CD1c-positive myeloid dendritic cell (primary cell): ENCODE results near the gene FRMPD1.
"Not testable (repeated sequence)": the region's sequence is repeated elsewhere in the genome, so short reads cannot be mapped to it uniquely, and the experiment has no call there.

Source experiments
- DNase-seq: peaks from one replicate; pipeline ENCODE4 v3.0.0-alpha.2; 2016; ENCODE audit errors: extremely low spot score

The FRMPD1 gene

DNA sequence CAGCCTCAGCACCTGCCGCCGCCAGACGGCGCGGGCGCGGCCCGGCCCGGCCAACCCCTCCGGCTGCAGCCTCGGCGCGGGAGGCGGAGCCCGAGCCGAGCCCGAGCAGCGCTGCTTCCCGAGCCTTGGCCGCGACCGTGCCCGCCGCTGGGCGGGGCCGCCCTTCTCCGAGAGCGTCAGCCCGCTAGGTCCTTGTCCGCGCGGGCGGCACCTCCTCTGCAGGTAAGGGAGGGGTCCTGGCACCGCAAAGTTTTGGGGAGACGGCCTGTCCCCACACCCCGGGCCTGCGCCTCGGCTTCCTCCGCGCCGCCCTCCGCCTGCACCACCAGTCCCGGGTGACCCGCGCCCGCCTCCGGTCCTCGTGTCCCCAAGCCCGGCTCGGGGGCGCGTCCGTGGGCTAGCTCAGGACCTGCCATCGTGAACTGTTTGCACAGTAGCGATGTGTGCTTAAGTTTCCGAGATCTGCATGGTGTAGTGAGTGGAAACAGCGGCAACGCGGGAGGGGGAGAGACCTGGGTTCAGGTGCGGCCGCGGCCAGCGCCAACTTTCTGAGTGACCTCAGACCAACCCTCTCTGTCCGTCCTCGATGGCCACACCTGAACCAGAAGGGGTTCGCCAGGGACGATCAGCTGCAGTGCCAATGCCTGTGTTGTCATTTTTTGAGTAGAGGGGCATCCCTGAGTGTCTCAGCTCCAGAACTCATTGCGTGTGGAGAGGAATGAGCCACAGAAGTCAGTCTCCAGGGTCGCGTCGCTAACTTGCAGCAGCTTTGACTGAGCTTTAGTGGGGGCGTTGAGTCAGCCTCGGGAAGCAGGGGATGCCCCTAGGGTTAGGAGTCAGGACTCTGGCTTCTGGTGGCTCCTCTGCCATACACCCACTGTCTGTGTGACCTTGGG, at the start of gene FRMPD1:
TSS of gene FRMPD1 (plus strand) at position 82 of the 896 bp plus-strand sequence. CDS start 41,688 bp downstream, outside the sequence.
- DNase-seq: peak; percentile 52

DNA sequence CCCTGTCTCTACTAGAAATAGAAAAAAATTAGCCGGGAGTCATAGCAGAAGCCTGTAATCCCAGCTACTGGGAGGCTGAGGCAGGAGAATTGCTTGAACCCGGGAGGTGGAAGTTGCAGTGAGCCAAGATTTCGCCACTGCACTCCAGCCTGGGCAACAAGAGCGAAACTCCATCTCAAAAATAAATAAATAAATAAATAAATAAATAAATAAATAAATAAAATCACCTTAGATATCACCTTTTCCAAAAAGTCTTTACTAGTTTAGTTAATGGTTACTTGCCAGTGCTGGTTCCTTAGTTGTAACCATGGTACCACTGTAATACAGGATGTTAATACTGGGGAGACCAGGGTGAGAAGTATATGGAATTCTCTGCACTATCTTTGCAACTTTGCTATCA, 48.7 kb upstream of the FRMPD1 start:
- DNase-seq: not testable (repeated sequence)

GRCh38 chr9:37602817-37603216, 47.9 kb upstream of the FRMPD1 start:
- DNase-seq: no peak

GRCh38 chr9:37604296-37604695, 46.5 kb upstream of the FRMPD1 start:
- DNase-seq: no peak

- DNase-seq: no peak
Measured at GRCh38 chr9:37608250-37608649, 42.5 kb upstream of the FRMPD1 start.

DNA sequence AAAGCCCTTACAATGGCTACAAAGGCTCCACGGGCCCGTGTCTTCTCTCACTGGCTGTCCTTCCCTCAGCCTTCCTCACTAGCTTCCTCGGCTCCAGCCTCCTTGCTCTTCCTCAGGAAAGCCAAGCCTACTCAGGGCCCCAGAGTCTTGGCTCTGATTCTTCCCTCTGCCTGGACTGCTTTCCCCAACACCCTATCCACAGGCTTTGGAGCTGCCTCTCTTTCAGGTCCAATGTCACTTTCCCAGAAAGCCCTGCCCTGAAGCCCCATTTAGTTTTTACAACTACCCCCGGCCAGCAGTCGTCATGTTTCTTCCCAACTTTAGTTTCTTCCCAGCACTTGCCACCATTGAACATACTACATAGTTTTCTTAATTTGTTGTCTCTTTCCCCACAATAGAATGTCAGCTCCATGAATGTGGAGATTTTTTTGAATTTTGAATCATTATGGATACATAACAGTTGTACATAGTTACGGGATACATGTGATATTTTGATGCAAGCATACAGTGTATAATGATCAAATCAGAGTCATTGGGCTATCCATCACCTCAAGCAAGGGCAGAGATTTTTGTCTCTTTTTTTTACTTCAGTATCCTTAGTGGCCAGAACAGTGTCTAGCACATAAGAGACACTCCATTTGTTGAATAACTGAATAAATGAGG, 40.9 kb upstream of the FRMPD1 start:
- DNase-seq: no peak

DNA sequence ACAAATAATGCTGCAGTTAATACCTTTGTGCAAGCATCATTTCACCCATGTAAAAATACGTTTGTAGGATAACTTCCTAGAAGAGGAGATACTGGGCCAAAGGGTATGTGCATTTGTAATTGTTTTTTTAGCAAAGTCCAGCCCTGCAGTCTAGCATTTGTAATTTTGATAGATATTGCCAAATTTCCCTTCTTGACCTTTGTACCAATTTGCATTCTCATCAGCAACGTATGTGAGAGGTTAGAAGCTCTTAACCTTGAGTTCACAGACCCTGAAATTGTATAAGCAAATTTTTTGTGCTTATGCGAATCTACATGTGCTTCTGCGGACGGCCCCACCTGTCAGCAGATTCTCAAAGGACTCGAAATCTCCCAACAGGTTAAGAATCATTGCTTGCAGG, 39.7 kb upstream of the FRMPD1 start:
- no peak for DNase-seq

- no peak for DNase-seq
Measured at GRCh38 chr9:37611961-37612360, 38.8 kb upstream of the FRMPD1 start.

- DNase-seq: no peak
Measured at GRCh38 chr9:37617161-37617560, 33.6 kb upstream of the FRMPD1 start.

- no peak for DNase-seq
Measured at GRCh38 chr9:37617832-37618231, 32.9 kb upstream of the FRMPD1 start.

GRCh38 chr9:37618817-37619216, 31.9 kb upstream of the FRMPD1 start:
- DNase-seq: no peak

- no peak for DNase-seq
Measured at GRCh38 chr9:37619806-37620205, 30.9 kb upstream of the FRMPD1 start.

DNA sequence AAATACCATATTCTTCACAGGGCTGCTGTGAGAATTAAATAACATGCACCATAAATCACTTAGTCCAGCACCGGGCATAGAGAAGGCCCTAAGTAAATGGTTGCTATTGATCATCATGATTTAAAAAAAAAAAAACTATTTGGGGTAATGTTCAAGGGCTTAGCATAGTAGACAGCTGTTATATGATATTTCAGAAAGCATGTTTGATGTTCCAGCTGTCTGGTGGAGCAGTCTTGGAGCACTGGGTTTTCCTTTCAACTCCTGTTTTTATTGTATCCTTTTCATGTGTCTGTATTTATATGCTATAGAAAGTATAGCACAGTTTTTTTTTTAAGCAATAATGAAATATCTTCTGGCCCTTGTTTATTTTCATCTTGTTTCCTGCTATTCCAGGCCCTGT, 30.4 kb upstream of the FRMPD1 start:
- DNase-seq: no peak

DNA sequence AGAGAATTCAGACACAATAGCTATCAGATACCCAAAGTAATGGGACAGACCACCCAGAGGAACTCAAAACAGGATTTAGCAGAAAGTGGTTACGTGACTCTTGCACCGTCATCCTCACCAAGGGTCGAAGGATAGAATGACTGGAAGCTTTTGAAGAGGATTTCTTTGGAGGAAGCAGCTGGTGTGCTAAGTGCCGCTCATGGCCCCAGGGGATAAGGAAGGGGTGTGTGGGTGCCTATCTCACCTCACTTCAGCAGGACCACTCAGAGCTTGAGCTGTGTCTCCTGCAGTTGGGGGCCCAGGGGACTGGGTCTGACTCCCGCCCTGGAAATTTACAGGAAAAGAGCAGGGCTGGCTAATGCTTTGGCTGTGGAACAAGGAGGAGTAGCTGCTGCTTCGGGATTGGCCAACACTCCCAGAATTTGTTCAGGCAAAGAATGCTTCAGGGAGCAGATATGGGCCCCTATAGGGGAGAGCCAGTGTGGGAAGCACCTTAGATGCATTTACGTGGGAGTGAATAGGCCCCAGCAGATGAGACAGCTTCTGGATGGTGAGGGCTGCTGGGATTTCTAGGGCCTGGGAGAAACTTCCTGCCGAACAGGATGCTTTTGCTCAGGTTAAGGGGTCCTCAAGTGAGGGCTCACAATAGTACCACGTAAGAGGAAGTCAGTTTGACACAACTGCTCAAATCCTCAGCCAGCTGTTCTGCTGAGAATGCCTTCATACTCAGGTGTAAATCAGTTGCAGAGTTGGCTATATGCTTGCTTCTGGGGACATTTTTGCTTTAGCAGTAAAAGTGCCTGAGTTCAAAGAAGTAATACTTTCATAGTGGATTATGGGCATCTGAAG, 29.3 kb upstream of the FRMPD1 start:
- no peak for DNase-seq

- no peak for DNase-seq
Measured at GRCh38 chr9:37622462-37622861, 28.3 kb upstream of the FRMPD1 start.

- DNase-seq: no peak
Measured at GRCh38 chr9:37623267-37623666, 27.5 kb upstream of the FRMPD1 start.

GRCh38 chr9:37624073-37624472, 26.7 kb upstream of the FRMPD1 start:
- no peak for DNase-seq

DNA sequence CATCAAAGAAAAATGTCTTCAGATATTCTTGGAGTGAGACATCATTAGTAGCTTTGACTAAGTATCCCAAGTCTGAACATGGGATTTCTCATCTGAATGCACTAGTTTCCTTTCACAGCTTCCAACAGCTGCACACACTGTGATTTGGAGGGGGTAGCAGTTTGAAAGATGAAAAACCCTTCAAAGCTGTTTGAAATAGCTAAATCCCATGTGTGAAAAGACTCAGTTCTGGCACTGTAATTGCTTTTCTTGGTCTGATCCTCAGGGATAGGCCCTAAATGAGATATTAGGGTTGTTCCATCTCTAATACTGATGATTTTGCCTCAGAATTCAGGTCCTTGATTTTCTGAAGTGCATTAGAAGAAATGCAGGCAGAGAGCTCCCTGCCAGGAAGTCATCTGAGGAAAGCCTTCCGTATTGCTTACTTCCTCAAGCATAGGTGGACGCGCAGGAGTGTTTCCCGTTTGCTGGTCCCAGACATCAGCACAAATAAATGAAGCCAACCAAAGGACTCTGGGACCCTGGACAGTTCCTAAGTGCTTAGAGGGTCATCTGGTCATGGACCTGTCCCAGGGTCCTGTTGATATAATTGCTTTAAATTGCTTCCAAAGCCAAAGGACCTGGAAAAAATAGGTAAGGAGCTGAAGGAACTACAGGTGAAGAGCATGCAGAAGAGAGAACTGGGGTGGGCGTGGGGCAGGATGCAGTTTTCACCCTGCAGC, 25.6 kb upstream of the FRMPD1 start:
- no peak for DNase-seq

DNA sequence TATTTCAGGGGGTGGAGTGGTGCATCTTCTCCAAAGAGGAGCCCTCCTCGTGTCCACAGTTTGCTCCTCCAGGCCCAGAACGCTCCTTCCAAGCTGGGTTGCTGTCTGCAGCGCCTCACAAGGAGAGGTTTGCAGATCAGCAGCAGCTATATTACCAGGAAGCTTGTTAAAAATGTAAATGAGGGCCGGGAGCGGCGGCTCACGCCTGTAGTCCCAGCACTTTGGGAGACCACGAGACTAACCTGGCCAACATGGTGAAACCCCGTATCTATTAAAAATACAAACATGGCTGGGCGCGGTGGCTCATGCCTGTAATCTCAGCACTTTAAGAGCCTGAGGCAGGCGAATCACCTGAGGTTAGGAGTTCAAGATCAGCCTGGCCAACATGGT, 25.0 kb upstream of the FRMPD1 start:
- DNase-seq: no peak

- DNase-seq: no peak
Measured at GRCh38 chr9:37626708-37627292, 24.0 kb upstream of the FRMPD1 start.

DNA sequence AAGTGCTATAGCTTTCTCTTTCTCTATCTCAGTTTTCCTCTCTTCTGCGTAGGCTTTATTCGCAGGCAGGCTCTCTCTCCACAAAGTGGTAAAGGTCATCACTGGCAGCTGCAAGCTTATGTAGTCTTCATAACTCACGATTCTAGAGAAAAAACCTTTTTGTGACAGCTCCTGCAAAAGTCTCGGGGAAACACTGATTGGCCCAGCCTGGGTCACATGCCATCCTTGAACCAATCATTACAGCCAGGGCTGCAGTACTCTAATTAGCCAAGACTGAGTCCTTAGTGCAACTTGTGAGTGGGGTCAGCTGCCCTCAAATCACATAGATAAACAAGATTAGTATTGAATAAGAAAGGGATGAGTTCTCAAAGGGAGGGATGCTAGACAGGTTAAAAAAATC, 18.3 kb upstream of the FRMPD1 start:
- DNase-seq: no peak
